Endothelial cell of umbilical vein (primary cell): Measurements from ENCODE around the gene BOD1L1. TPM values are rescaled to one million over a fixed set of nuclear protein-coding genes. Genes with fewer than 3 reads are reported as not detected.

Experiments used
- BruUV-seq: library from RNA; stranded (reverse); fragments of 400-500 nt; replicated peaks from 2 replicates; lab custom pipeline; 2021; lab: Mats Ljungman, UMichigan
- CTCF ChIA-PET: fragments of 300-600, 350-600 bp; sonication (Branson Sonifier 250); formaldehyde crosslinking; loops from one replicate; lab custom pipeline; 2021; ENCODE audit warnings: antibody characterized with exemption, inconsistent platforms; lab: Charles Lee
- POLR2A ChIA-PET: fragments of 300-600, 350-600 bp; sonication (Branson Sonifier 250); formaldehyde crosslinking; loops from one replicate; lab custom pipeline; 2021; ENCODE audit warnings: antibody characterized with exemption, inconsistent platforms; lab: Charles Lee
- DNase-seq: peaks from one replicate; pipeline ENCODE4 v3.0.0-alpha.2; 2011; ENCODE audit warnings: low read depth, low spot score
- FAIRE-seq: peaks from 2 replicates; lab custom pipeline; 2011; peaks lifted over from hg19 to GRCh38; lab: Jason Lieb, UNC
- H2AFZ ChIP-seq: 2 replicates; pipeline ENCODE4 v1.6.0; 2012; ENCODE audit warnings: low read depth, low read length, control low read depth, inconsistent platforms
- H3K27ac ChIP-seq: 2 replicates; pipeline ENCODE4 v1.5.1; 2011; ENCODE audit warnings: low read depth, mild to moderate bottlenecking, control low read depth, low read length, moderate library complexity; ENCODE audit not compliant: insufficient read depth
- H3K27me3 ChIP-seq, 2 experiments: 2 replicates each; pipeline versions ENCODE4 v1.6.0 to v1.6.1; 2011; ENCODE audit warnings: low read length in 2 of 2, mixed read lengths in 1 of 2; ENCODE audit not compliant: control insufficient read depth in 2 of 2, insufficient read depth in 2 of 2
- H3K36me3 ChIP-seq, 2 experiments: 2 replicates in 1 of 2; 3 replicates in 1 of 2; pipeline ENCODE4 v1.5.1; 2011; ENCODE audit warnings: low read length in 2 of 2, mild to moderate bottlenecking in 1 of 2, moderate library complexity in 1 of 2; ENCODE audit not compliant: control insufficient read depth in 2 of 2, insufficient read depth in 2 of 2; ENCODE audit errors: extremely low read depth in 1 of 2
- H3K4me1 ChIP-seq: 3 replicates; pipeline ENCODE4 v1.5.1; 2011; ENCODE audit warnings: mild to moderate bottlenecking, low read length; ENCODE audit not compliant: control insufficient read depth, insufficient read depth; ENCODE audit errors: extremely low read depth
- H3K4me2 ChIP-seq: 2 replicates; pipeline ENCODE4 v1.6.1; 2011; ENCODE audit warnings: low read length, control low read depth, mixed read lengths; ENCODE audit not compliant: insufficient read depth
- H3K4me3 ChIP-seq, 3 experiments: fragments of 200-600 bp in 1 of 3; sonication (generic), shearing (Covaris generic) in 1 of 3; replicated peaks in 1 of 3; 2 replicates each; pipeline ENCODE4 v1.5.1; 2011 to 2016; ENCODE audit warnings: control low read depth in 3 of 3, low read length in 3 of 3, mild to moderate bottlenecking in 2 of 3, inconsistent platforms in 1 of 3, low read depth in 1 of 3, moderate library complexity in 1 of 3; ENCODE audit not compliant: insufficient read depth in 1 of 3
- H3K79me2 ChIP-seq: 2 replicates; pipeline ENCODE4 v1.6.0; 2012; ENCODE audit warnings: low read length, inconsistent platforms; ENCODE audit not compliant: control insufficient read depth, insufficient read depth
- H3K9ac ChIP-seq: replicated peaks from 2 replicates; pipeline ENCODE3; 2011; ENCODE audit warnings: low read length, control low read depth; ENCODE audit not compliant: insufficient read depth; ENCODE audit errors: extremely low read depth
- H3K9me1 ChIP-seq: replicated peaks from 3 replicates; pipeline ENCODE4 v1.6.0; 2011; ENCODE audit warnings: mild to moderate bottlenecking, low read length; ENCODE audit not compliant: control insufficient read depth, insufficient read depth; ENCODE audit errors: extremely low read depth
- H3K9me3 ChIP-seq: replicated peaks from 2 replicates; pipeline ENCODE4 v1.5.1; 2012; ENCODE audit warnings: low read length, inconsistent platforms; ENCODE audit not compliant: control insufficient read depth, insufficient read depth
- H4K20me1 ChIP-seq: replicated peaks from 2 replicates; pipeline ENCODE3; 2011; ENCODE audit warnings: mild to moderate bottlenecking, low read length; ENCODE audit not compliant: control insufficient read depth, insufficient read depth; ENCODE audit errors: extremely low read depth
- CTCF ChIP-seq, 2 donors: IDR thresholded peaks; 1 replicate in 1 of 2; 2 replicates in 1 of 2; pipeline ENCODE4 v1.5.1; 2011; ENCODE audit warnings: low read length in 2 of 2, mild to moderate bottlenecking in 2 of 2, moderate library complexity in 2 of 2, control low read depth in 1 of 2, inconsistent platforms in 1 of 2, low read depth in 1 of 2; ENCODE audit not compliant: insufficient read depth in 1 of 2; ENCODE audit errors: extremely low read depth in 1 of 2
- EZH2 ChIP-seq: IDR thresholded peaks from 2 replicates; pipeline ENCODE4 v1.6.1; 2012; ENCODE audit warnings: borderline replicate concordance, low read depth, mild to moderate bottlenecking, moderate library complexity, low read length, inconsistent platforms; ENCODE audit not compliant: severe bottlenecking
- FOS ChIP-seq: IDR thresholded peaks from 2 replicates; pipeline ENCODE4 v1.6.1; 2011; ENCODE audit warnings: mild to moderate bottlenecking, low read length, moderate library complexity, borderline replicate concordance; ENCODE audit not compliant: insufficient read depth
- GATA2 ChIP-seq: IDR thresholded peaks from 2 replicates; pipeline ENCODE4 v1.7.0; 2011; ENCODE audit warnings: low read depth, mild to moderate bottlenecking, moderate library complexity, mixed read lengths, low read length; ENCODE audit not compliant: insufficient read length, insufficient read depth
- JUN ChIP-seq: IDR thresholded peaks from 2 replicates; pipeline ENCODE4 v1.6.1; 2011; ENCODE audit warnings: borderline replicate concordance, low read depth; ENCODE audit not compliant: insufficient read length, insufficient read depth
- MAX ChIP-seq: IDR thresholded peaks from 2 replicates; pipeline ENCODE4 v1.6.1; 2011; ENCODE audit not compliant: insufficient read depth, insufficient read length
- MYC ChIP-seq: IDR thresholded peaks from one replicate; pipeline ENCODE4 v1.6.1; 2011; ENCODE audit warnings: mild to moderate bottlenecking, low read depth, low read length
- POLR2A ChIP-seq: IDR thresholded peaks from 2 replicates; pipeline ENCODE4 v1.6.1; 2012; ENCODE audit warnings: low read depth, mild to moderate bottlenecking, control low read depth, low read length
- POLR2AphosphoS5 ChIP-seq: IDR thresholded peaks from 2 replicates; pipeline ENCODE4 v1.6.1; 2012; ENCODE audit warnings: low read depth, mild to moderate bottlenecking, control low read depth, low read length, moderate library complexity; ENCODE audit not compliant: insufficient read depth
- dilution Hi-C: fragments of 300-500 bp; cut with MboI; formaldehyde crosslinking; loops from one replicate; pipeline ENCODE4 v1.15.0; 2019; ENCODE audit warnings: low sequenced_read_pairs; ENCODE audit not compliant: extremely low pct_ligation_motif_present
- intact Hi-C: fragments of 100-400 bp; cut with micrococcal nuclease; formaldehyde crosslinking; loops from one replicate; pipeline ENCODE4 v1.10.0; 2022
- polyA plus RNA-seq, 4 experiments: library from polyadenylated mRNA; depleted of rRNA in 3 of 4; stranded (reverse) in 3 of 4; unstranded in 1 of 4; fragments of >200 nt; gene quantifications; 2 replicates each; pipeline versions ENCODE4 v1.2.1 to v1.2.3, GENCODE V29; 2011 to 2012; ENCODE audit warnings: missing spikeins in 1 of 4
- total RNA-seq: library from RNA; stranded (reverse); gene quantifications from 2 replicates; pipeline ENCODE4 v1.2.3, GENCODE V29; 2021

The BOD1L1 gene
- total and polyA plus RNA-seq, 2 donors (not counting 3 experiments of a cell fraction or from before 2014, with no cell fraction given), result 5.2 to 31.2 TPM

GRCh38 chr4:13580036-13580435 lies 47.5 kb downstream of the BOD1L1 start:
- Histone ChIP-seq H2AFZ (no peak overlapping the region), H3K4me1 (peaks cover 10% of the 10 kb centered on the region), H3K36me3 (peaks cover 15 to 18% of the 10 kb centered on the region in 2 experiments), H3K9ac (no peak overlapping the region), H3K27me3 (no peaks in the 10 kb centered on the region), H3K4me2 (no peak overlapping the region), H3K9me3 (no peaks in the 10 kb centered on the region), H3K9me1 (no peaks in the 10 kb centered on the region), H4K20me1 (no peaks in the 10 kb centered on the region), H3K79me2 (no peaks in the 10 kb centered on the region), H3K27ac (no peak overlapping the region), H3K4me3 (no peak overlapping the region)
- dilution Hi-C loops (no loop called here), intact Hi-C loops (no loop called here)
- DNase-seq (no peak), FAIRE-seq (no peak)
- CTCF ChIA-PET, result interaction anchor here (1.0 to 1.5 kb wide), 2 partner anchors 11 to 727 kb away, joined by 3 read pairs; no protein-coding TSS in a partner anchor
- no TSS peak for BruUV-seq
- TF ChIP-seq GATA2 (no peak), CTCF (IDR thresholded peaks at IDR 0.05; ENCODE audit: extremely low read depth in 1 of 2, insufficient read depth in 1 of 2, low read depth in 1 of 2, low read length in 2 of 2) (no peak), EZH2 (no peak), MYC (no peak), MAX (no peak), POLR2AphosphoS5 (no peak), POLR2A (no peak), JUN (no peak), FOS (no peak)
- POLR2A ChIA-PET, result no interaction called here
